ENCODE data around the gene CCNE1. TPM values are rescaled to one million over a fixed set of nuclear protein-coding genes. Genes with fewer than 3 reads are reported as not detected.

Gene CCNE1
- total RNA-seq, 1 experiment from 2014 or later = 36.0 TPM

DNA sequence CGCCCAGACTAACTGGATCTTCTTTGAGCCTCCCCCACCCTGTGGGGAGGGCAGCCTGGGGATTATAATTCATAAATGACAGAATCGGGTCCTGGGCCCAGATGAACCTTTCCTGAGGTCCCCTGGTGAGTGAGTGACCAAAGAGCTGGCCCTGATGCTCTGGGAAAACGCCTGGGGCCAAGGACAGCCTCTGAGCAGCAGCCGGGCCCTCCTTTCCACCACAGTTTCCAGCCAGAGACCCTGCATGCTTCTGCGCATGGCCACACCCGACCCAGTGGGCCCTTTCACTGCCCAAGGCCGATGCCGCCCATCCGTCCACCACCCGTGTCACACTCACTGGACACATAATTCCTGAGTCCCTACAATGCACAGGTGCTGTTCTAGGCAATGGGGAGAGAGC is 43.6 kb upstream of the CCNE1 start (continued):
- TF ChIP-seq, protein P1, sequence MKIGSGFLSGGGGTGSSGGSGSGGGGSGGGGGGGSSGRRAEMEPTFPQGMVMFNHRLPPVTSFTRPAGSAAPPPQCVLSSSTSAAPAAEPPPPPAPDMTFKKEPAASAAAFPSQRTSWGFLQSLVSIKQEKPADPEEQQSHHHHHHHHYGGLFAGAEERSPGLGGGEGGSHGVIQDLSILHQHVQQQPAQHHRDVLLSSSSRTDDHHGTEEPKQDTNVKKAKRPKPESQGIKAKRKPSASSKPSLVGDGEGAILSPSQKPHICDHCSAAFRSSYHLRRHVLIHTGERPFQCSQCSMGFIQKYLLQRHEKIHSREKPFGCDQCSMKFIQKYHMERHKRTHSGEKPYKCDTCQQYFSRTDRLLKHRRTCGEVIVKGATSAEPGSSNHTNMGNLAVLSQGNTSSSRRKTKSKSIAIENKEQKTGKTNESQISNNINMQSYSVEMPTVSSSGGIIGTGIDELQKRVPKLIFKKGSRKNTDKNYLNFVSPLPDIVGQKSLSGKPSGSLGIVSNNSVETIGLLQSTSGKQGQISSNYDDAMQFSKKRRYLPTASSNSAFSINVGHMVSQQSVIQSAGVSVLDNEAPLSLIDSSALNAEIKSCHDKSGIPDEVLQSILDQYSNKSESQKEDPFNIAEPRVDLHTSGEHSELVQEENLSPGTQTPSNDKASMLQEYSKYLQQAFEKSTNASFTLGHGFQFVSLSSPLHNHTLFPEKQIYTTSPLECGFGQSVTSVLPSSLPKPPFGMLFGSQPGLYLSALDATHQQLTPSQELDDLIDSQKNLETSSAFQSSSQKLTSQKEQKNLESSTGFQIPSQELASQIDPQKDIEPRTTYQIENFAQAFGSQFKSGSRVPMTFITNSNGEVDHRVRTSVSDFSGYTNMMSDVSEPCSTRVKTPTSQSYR (CRISPR knock-in tag; IDR thresholded peaks at IDR 0.05) = no peak
- no peak for TF ChIP-seq JUN (CRISPR knock-in tag; IDR thresholded peaks at IDR 0.05)

GRCh38 chr19:29769997-29770396 is 41.8 kb upstream of the CCNE1 start:
- H3K27me3 Mint-ChIP-seq (ENCODE audit: low read depth) = no peaks in the 10 kb centered on the region; the same call in 1 of the 2 replicates
- H3K4me1 Mint-ChIP-seq = peaks cover 7% of the 10 kb centered on the region
- CTCF ChIA-PET = interaction anchor here (2.0 to 6.2 kb wide), 3 partner anchors 9 to 75 kb away, joined by 8 to 70 read pairs (median 12); no protein-coding TSS in a partner anchor
- H3K36me3 Mint-ChIP-seq = no peaks in the 10 kb centered on the region
- H3K9me3 Mint-ChIP-seq = no peaks in the 10 kb centered on the region
- H3K4me3 Mint-ChIP-seq = no peak overlapping the region
- no peak overlapping the region for H3K27ac Mint-ChIP-seq
- no peak for DNase-seq (ENCODE audit: low spot score)
- ATAC-seq = no peak
- TF ChIP-seq ZNF671 (CRISPR knock-in tag; IDR thresholded peaks at IDR 0.05) (no peak), FOXJ3 (CRISPR knock-in tag; IDR thresholded peaks at IDR 0.05; ENCODE audit: borderline replicate concordance) (no peak), TP53 (CRISPR knock-in tag; IDR thresholded peaks at IDR 0.05) (no peak), FOXK1 (CRISPR knock-in tag; IDR thresholded peaks at IDR 0.05) (no peak), ESRRA (CRISPR knock-in tag; IDR thresholded peaks at IDR 0.05; ENCODE audit: borderline replicate concordance) (no peak), CDX4 (CRISPR knock-in tag; IDR thresholded peaks at IDR 0.05; ENCODE audit: borderline replicate concordance) (no peak), CBFB (CRISPR knock-in tag; IDR thresholded peaks at IDR 0.05; ENCODE audit: low read depth) (no peak)
- TF ChIP-seq, protein P2, sequence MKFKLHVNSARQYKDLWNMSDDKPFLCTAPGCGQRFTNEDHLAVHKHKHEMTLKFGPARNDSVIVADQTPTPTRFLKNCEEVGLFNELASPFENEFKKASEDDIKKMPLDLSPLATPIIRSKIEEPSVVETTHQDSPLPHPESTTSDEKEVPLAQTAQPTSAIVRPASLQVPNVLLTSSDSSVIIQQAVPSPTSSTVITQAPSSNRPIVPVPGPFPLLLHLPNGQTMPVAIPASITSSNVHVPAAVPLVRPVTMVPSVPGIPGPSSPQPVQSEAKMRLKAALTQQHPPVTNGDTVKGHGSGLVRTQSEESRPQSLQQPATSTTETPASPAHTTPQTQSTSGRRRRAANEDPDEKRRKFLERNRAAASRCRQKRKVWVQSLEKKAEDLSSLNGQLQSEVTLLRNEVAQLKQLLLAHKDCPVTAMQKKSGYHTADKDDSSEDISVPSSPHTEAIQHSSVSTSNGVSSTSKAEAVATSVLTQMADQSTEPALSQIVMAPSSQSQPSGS (CRISPR knock-in tag; IDR thresholded peaks at IDR 0.05; ENCODE audit: borderline replicate concordance, low read depth) = no peak
- TF ChIP-seq, protein P3, sequence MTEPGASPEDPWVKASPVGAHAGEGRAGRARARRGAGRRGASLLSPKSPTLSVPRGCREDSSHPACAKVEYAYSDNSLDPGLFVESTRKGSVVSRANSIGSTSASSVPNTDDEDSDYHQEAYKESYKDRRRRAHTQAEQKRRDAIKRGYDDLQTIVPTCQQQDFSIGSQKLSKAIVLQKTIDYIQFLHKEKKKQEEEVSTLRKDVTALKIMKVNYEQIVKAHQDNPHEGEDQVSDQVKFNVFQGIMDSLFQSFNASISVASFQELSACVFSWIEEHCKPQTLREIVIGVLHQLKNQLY (CRISPR knock-in tag; IDR thresholded peaks at IDR 0.05) = no peak
- POLR2A ChIA-PET = no interaction called here

- H3K9me3 Mint-ChIP-seq = no peaks in the 10 kb centered on the region
- no peaks in the 10 kb centered on the region; the same call in 1 of the 2 replicates for H3K27me3 Mint-ChIP-seq (ENCODE audit: low read depth)
- peaks cover 13% of the 10 kb centered on the region for H3K4me1 Mint-ChIP-seq
- CTCF ChIA-PET = interaction anchor here (1.1 to 6.2 kb wide), 9 partner anchors 9 to 88 kb away, joined by 3 to 70 read pairs (median 4); no protein-coding TSS in a partner anchor
- DNase-seq (ENCODE audit: low spot score) = no peak
- no peak overlapping the region for H3K4me3 Mint-ChIP-seq
- H3K36me3 Mint-ChIP-seq = no peaks in the 10 kb centered on the region
- POLR2A ChIA-PET = interaction anchor here (0.6 kb wide), 1 partner anchor 56 kb away, joined by 5 read pairs; no protein-coding TSS in a partner anchor
- H3K27ac Mint-ChIP-seq = no peak overlapping the region
- ATAC-seq = no peak
- no peak for TF ChIP-seq HMGA2 (CRISPR knock-in tag; IDR thresholded peaks at IDR 0.05)
- TF ChIP-seq ZNF317 (CRISPR knock-in tag; IDR thresholded peaks at IDR 0.05; ENCODE audit: borderline replicate concordance, low read depth) = no peak
- TF ChIP-seq, protein P4, sequence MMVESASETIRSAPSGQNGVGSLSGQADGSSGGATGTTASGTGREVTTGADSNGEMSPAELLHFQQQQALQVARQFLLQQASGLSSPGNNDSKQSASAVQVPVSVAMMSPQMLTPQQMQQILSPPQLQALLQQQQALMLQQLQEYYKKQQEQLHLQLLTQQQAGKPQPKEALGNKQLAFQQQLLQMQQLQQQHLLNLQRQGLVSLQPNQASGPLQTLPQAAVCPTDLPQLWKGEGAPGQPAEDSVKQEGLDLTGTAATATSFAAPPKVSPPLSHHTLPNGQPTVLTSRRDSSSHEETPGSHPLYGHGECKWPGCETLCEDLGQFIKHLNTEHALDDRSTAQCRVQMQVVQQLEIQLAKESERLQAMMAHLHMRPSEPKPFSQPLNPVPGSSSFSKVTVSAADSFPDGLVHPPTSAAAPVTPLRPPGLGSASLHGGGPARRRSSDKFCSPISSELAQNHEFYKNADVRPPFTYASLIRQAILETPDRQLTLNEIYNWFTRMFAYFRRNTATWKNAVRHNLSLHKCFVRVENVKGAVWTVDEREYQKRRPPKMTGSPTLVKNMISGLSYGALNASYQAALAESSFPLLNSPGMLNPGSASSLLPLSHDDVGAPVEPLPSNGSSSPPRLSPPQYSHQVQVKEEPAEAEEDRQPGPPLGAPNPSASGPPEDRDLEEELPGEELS (CRISPR knock-in tag; IDR thresholded peaks at IDR 0.05) = no peak
- TF ChIP-seq ZNF138 (CRISPR knock-in tag; conservative IDR thresholded peaks at IDR 0.05) = no peak
- TF ChIP-seq NFE2L1 (CRISPR knock-in tag; IDR thresholded peaks at IDR 0.05) = no peak
- TF ChIP-seq EMX1 (CRISPR knock-in tag; IDR thresholded peaks at IDR 0.05) = no peak
- no peak for TF ChIP-seq ATF1 (CRISPR knock-in tag; IDR thresholded peaks at IDR 0.05)
- TF ChIP-seq, protein P5, sequence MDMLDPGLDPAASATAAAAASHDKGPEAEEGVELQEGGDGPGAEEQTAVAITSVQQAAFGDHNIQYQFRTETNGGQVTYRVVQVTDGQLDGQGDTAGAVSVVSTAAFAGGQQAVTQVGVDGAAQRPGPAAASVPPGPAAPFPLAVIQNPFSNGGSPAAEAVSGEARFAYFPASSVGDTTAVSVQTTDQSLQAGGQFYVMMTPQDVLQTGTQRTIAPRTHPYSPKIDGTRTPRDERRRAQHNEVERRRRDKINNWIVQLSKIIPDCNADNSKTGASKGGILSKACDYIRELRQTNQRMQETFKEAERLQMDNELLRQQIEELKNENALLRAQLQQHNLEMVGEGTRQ (CRISPR knock-in tag; IDR thresholded peaks at IDR 0.05) = no peak
- no peak for TF ChIP-seq MAX (CRISPR knock-in tag; IDR thresholded peaks at IDR 0.05)
- TF ChIP-seq NFATC4 (CRISPR knock-in tag; IDR thresholded peaks at IDR 0.05) = no peak
- no peak for TF ChIP-seq NR3C1 (CRISPR knock-in tag; conservative IDR thresholded peaks at IDR 0.05; ENCODE audit: low read depth)
- TF ChIP-seq IRF1 (CRISPR knock-in tag; IDR thresholded peaks at IDR 0.05) = no peak
- no peak for TF ChIP-seq ETV6 (CRISPR knock-in tag; IDR thresholded peaks at IDR 0.05)
- TF ChIP-seq ZNF121 (CRISPR knock-in tag; IDR thresholded peaks at IDR 0.05) = no peak
- no peak for TF ChIP-seq ZNF396 (CRISPR knock-in tag; IDR thresholded peaks at IDR 0.05; ENCODE audit: borderline replicate concordance)
Observed at GRCh38 chr19:29770648-29771047, 41.1 kb upstream of the CCNE1 start.
